Measurements from ENCODE around the gene CORO1C.

CORO1C gene

DNA sequence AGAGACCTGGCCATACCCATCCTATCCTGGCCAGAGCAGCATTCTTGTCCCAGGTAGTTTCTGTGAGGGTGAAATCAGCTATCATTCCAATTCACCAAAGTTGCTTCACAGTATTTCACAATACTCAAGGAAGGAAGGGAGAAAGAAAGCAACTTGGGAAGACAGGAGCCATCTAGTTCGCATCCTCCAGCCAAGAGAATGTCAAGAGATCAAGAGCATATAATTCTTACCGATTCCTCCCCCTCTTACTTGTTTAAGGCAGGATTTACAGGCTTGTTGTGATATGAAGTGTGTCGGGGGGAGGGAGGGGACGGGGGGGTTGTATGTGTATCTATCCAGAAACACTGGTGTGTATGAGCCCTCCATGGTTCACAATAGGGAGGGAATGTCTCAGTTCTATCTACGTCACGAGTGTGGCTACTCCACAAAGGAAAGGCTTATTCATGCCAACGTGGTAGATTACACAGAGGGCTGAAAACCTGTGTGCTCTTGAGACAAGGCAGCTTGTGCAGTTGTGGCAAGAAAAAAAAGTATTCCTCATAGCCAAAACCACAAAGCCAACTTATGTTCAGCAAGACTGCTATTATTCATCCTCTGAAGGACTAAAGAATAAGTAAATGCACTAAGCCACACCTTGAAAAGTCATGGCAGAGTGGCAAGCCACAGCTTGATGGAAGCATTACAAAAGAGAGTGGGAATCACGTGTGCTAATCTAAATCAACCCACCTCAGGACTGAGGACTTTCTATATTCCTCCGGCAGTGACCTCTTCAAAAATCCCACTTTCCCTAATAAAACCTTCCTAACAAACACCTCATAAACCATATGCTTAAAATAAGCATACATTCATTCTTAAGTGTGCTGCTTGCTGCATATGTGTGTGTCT, 35.0 kb downstream of the CORO1C start:
- no peak for DNase-seq

DNA sequence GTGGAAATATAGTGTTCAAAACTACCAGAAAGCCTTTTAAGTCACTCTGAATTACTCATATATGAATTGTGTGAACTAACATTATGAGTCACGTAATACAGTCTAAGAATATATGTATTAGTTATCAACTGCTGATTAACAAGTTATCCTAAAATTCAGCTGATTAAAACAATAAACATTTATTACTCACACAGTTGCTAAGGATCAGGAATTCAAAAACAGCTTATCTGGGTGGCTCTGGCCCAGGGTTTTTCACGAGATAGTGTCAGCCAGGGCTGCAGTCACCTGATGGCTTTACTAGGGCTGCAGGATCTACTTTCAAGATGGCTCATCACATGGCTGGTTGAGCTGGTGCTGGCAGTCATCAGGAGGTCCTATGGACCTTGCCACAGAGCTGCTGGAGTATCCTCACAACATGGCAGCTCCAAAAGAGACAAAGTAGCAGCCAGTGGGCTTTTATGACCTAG, 36.5 kb downstream of the CORO1C start:
- no peak for DNase-seq

DNA sequence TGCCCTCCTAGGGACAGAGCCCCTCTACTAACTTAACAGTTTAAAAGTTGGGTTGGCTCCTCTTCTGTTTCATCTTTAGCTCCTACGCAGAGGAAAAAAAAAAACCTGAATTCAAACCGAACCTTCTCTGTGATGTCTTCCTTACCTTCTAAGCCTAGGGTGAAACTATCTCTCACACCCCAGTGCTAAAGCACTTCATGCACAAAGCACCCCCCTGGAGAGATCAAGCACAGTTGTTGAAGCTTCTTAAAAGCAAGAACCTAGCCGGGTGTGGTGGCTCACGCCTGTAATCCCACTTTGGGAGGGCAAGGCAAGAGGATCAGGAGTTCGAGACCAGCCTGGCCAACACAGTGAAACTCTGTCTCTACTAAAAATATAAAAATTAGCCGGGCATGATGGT, 37.6 kb downstream of the CORO1C start:
- DNase-seq, result no peak

DNA sequence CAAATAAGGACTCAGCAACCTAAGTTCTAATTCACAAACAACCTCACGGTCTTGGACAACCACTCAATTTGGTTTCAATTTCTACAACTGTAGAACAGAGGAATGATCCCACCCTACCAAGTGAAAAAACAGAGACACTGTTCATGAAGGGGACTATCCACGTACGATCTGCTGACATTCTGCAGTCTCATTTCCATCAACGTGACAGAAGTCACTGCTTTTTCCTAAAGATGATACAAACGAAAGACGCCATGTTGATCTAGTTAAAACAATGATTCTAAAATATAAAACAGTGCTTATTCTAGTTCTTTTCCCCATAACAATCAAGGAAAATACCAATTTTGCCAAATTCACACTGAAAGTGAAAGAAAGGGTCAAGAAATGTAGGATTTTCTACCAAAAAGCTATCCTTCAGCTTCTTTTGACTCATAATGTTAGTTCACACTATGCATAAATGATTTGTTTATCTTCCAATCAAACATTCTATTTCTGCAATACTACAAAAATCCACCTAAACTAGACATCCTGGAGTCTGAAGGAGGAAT, 38.1 kb downstream of the CORO1C start:
- DNase-seq, result no peak

DNA sequence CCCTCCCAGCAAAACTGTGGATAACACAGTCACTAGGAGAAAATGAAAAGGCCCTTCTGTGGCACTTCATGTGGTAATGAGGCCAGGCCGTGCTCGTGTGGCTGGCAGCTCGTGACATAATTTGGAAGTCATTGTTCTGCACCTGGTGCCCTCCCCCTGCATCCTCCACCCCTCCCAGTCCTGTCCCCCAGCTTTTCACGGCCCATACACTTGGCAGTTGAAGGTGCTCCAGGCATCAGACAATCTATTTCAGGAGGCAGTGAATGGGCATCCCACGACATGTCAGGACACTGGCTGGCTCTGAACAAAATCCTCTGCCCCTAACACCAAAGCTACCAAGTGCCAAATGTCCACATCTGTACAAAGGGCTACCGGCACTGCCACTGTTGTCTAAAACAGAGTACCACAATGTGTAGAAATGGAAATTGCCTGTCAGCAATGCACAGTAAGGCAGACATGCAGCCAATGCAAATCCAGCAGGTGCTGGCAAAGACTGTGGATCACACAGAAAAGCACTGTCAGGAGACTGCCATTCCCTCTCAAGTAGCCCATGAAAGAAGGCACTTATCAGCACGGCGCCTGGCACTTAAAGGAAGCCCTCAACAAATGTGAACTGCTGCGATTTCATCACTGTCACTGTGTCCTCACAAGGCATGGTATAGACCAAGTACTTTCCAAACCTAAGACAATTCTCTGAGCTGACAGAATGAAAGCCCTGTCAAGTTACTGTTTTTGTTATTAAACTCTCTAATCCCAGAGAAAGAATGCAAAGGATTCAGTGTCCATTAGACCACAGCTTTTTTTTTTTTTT, 39.1 kb downstream of the CORO1C start:
- DNase-seq, result no peak

DNA sequence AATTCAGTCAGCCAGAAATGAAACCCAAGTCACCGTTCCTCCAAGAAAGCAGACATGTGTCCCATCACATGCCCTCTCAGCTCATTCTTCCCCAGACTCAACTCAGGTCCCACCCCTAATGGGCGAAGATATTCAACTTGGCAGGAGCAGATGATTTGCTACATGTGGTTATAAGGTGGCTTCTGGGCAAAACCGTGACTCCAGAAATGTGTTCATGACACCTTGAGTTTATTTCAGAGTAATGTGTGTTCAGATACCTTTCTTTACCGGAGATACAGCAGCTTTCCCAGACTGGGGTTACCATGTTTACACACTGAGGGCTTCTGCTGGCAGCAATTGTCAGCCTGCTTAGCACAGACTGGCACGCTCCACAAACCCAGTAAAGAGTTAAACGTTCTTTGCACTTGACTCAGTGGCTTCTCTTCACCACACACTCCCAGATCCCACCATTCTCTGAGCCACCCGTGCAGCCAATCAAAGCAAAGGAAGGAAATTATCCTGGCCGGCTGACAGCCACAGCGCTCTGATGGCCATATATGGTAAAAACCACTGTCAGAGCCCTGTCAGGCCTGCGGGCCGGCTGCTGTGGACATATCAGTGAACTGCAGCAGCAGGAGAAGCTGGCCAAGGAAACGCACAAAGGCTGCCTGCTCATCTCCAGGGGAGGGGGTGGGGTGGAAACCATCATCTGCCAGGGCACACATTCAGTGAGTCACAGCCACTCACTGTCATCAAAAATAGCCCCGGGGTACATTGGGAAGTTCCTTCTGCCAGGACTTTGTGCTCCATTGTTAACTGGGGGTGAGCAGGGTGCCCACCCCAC, 39.9 kb downstream of the CORO1C start:
- peak; percentile 18 to 43 (median 20) for DNase-seq

DNA sequence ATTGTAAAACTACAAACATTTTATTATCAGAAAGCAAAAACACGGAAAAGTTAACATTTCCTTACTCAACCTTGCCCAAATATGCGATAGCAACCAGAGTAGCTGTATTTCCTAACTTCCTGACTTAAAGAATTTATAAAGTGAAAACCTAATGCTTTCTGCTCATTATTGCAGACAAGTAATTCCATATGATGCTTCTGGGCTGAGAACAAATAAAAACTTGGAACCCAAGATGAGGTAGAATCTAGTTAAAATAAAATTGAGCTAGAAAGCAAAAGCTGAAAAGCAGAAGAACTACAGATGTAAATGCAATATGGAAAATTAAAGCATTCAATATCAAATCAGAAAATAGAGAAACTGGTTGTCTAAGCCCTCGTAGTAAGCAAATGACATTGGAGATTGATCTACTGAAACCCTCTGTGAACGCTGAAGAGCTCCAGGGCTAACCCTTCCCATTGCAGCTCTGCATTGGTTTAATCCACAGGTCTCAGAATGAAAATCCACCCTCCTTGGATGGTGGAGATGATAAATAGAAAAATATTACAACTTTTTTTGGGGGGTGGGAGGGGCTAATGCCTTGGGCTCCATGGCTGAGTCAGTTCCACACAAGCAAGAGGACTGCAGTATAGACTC, 40.7 kb downstream of the CORO1C start:
- DNase-seq, result no peak

DNA sequence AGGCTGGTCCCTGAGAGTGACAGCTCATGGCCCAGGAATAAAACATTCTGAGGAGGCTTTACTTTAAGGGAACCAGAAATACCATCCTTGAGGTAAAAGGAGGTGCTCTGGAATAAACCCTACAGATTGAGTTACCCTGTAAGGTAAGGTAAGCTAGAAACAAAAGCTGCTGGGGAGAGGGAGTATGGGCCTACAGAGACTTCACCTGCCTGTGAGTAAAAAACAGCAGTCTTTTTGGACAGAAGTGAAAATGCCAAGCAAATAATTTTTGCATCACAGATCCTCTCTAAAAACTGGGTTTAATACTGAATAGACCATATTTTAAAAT, 41.2 kb downstream of the CORO1C start:
- DNase-seq, result no peak

DNA sequence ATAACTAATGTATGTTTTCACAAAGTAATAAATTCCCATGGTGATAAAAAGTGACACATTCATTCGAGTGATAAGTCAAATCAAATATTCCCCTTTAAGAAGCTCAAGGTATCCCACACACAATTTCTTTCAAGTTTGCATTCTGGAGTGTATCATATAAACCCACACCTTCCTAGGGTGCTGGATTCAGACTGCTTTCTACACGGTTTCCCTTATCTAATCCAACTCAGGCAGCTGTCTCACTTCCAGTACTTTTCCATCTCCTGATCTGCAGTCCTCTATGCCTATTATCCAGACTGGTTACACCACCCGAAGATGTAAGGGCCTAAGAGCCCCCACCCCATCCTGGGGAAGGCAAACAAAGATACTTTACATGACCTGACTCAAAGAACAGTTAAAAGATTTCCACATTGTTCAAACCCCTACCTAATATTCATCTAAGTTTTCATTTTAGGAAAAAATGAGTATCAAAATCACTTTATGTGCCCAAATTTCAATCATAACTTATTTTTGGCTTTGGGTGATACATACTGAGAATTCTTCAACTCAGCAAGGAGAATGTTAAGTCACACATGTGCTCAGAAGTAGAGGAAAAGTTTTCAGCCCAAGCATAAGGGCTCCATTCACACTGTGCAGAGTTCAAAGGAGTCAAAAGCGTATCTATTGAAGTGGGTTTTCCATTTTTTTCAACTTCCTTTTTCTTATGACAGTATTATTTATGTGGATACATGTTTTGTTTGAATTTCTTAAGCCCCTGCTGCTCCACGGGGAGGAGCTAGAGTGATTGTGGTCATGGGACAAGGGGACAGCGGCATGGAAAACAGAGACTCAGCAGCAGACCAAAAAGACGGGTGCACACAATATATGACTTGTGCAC, 41.8 kb downstream of the CORO1C start:
- no peak for DNase-seq

DNA sequence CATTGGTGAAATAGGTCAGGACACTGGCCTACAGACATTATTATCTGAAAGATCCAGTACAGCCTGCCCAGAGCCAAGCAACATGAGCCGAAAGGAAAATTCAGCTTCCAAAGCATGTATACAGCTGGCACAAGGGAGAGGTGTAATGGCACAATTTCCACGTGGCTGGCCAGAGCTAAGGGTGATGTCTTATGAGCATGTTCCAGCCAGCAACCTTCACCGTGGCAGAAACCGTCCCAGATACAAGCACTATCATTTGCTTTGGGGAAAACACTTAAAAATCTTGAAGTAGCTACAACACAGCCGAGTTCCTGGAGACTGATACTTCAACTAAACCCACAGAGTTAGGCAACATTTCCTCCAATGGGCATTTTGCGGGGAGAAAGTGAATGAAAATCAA, 44.5 kb downstream of the CORO1C start:
- DNase-seq, result no peak

DNA sequence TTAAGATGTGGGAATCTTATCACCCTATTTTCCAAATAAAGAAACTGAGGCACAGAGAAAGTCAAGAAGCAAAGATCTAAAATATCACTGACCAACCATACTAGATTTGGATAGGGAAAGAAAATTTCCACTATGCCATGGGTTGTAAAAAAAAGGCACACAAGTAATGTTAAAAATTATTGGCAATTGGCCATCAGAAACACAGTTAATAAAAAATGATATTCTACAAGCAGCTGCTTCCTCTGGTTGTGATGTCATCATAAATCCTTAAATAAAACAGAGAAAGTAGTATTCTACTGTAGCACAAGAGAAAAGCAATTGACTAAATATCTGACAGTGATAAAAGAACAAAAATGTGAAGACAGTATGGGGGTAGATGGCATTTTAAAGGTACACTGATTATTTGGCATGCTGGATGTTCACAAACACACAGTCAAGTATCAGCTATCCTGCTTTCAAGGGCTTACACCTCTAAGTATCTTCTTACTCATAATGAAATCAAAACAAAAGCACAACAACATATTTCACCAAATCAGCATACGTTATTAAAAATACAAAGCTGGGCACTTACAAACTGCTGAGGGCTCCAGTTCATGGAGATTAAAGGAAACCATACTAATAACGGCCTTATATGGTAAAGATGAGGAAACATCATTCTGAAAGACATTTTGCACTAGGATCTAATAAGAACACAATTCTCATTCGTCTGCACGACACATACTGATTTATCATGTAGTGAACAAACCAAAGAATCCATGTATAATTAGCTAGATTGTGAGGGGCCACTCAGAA, 45.7 kb downstream of the CORO1C start:
- no peak for DNase-seq

DNA sequence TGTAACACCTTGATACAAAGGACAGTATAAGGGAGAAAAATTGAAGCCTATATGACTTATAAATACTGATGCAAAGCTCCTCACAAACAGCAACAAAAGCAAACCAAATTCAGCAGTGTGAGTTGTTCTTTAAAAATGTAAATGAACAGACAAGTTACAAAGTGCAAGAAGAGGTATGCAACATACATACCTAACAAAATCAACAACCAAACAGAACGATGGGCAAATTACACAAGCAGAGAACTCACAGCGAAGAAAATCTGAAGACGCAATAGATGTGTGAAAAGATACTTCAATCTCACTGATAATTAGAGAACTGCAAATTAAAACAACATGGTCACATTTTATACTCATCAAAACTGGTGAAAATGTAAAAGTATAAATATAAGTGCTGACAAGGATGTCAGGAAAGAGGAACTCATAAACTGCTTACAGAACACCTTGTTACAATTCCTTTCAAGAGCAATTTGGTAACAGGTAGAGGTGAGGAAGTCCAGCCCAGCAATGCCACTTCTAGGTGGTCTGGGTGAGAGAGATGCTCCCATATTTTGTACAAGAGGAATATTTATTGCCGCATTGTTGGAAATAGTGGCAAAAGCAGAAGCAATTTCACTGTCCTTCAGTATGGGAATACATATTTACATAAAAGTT, 47.3 kb downstream of the CORO1C start:
- DNase-seq, result no peak

DNA sequence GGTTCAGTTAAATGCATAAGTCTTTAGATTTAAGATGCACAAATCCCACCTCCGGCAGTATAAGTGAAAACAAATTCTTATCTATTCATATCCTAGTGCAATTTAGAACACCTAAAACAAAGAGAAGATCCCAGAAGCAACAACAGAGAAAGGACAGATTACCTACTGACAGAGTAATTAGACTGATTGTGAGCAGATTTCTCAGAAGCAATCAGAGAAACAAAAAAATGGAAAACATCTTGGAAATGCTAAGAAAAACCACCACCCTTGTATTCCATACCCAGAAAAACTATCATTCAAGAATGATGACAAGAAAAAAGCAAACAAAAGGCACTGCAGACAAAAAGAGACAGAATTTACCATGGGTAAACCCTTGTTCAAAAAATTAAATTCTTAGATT, 50.0 kb downstream of the CORO1C start:
- no peak for DNase-seq

DNA sequence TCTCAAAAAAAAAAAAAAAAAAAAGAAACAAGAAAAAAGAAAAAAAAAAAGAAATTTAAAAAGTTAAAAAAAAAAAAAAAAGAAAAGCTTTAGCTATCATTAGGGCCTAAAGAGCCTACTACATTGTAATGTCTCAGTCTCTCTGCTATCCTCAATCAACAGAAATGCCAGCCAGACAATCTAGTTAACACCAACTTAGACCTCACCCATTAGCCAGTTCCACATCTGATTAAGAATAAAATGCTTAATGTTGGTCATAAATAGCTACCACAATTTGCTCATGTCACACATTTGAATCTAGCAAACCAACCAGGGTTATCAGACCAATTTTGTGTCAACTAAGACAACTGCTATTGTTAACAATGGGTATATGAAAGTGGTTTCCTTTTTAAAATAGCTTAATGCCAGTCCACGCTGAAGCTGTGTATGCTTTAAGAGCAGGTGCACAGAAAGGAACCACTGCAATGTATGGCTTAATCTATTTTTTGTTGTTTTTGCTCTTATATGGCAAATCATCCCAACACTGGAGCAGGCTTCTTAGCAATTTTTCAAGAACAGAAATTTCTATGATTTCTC, 52.1 kb downstream of the CORO1C start:
- DNase-seq, result no peak

DNA sequence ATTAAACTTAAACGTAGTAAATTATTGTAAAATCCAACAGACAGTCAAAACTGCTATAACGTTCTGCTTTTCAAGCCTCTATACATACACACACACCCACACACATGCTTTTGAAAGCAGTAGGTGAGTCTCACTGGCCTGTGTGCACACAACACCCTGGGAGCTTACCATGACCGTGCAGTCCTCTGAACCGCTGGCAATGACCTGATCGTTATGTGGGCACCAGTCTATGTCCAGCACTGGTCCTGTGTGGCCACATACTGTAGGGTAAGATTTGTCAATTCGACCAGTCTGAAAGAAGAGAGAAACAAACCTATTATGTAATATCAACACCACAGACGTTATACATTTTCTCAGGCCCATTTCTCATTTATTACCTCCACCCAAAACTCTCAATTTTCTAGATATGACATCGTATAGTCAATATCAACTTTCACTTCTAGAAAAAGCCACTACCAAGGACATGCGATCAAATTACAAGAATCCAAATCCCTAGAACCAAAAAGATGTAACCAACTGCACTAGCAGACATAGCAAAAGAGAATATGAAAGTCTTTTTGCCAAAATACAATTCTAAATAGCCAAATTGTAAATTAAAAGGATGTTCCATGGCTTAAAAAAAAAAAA, 53.1 kb downstream of the CORO1C start:
- DNase-seq, result no peak

DNA sequence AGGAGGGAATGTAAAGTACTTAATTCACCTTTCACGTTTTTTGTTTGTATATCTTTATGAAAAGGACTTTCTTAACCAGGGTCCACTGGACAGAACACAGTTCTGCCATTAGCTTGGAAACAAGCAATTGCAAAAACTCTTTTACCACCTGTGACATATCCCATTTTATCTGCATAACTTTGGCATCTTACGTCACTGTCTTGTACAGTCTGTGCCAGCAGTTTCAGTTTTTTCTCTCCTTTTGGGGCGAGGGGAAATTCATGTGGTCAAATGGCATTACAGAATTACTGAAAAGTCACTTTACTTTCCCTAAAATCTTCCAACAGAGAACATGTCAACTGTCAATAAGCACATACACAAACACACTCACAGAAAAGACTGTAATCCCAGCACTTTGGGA, 53.9 kb downstream of the CORO1C start:
- no peak for DNase-seq

DNA sequence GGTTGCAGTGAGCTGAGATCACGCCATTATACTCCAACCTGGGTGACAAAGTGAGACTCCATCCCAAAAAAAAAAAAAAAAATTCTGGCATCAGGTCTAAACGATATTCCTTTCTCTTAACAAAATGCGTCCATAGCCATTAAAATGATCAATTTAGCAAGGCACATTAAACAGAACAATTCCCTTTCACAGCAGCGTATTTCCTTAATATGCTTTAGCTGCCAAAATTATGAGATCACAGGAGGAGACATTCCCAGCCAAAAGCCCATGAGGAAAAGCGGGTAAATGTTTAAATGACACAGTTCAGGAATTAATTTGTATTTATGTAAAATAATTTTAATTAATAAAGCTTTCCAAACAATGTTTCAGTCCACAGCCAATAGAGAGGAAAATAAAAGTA, 54.6 kb downstream of the CORO1C start:
- DNase-seq, result no peak

DNA sequence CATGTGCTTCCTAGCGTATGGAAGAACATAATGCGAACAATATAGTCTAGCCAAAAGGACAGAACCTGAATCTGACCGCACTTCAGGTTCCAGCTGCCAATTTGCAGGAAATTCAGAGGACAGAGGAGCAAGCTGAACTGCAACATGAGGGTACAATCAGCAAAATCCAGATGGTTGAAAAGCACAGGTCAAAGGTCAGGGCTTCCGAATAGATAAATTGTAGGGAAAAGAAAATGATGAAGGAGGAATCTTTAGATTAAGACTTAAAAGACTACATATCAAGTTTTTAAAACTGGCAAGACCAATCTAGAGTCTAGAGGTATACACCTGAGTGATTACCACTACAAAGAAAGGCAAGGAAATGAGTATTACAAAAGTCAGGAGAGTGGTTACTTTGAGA, 55.5 kb downstream of the CORO1C start:
- DNase-seq, result no peak

DNA sequence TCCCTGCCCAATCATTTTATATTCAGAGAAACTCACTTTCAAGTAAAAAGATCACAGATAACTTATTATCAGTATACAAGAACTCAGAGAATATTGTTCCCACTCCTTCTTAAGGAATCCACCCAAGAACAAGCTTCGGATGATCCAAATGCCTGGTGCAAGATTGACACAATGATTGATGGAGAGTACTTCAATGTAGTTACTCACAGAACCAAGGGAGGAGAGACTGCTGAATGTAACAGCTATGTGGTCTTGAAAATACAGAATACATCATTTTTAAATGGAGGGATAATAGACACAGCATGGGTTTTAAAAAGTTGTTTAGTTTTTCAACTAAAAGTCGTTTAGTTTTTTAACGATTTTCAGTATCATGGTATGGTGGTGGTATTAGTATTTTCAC, 59.3 kb downstream of the CORO1C start:
- no peak for DNase-seq
